ENCODE data around the gene SMPDL3B. TPM values are rescaled to one million over a fixed set of nuclear protein-coding genes. Genes with fewer than 3 reads are reported as not detected.

SMPDL3B gene
- total and polyA plus RNA-seq, 2 of the 4 experiments (the other 2 are of a cell fraction) = not detected

GRCh38 chr1:27952147-27952546, 17.3 kb downstream of the SMPDL3B start:
- no peak overlapping the region for H3K9ac ChIP-seq (ENCODE audit: low read depth, low read length)
- H4K91ac ChIP-seq (ENCODE audit: insufficient read depth, low read depth, low read length) = no peak overlapping the region
- no peak overlapping the region for H4K8ac ChIP-seq (ENCODE audit: low read depth in 2 of 2, low read length in 2 of 2)
- ChIA-PET POLR2A (ENCODE audit: unreplicated experiment) (no interaction called here), CTCF (interaction anchor here (0.5 kb wide), 1 partner anchor 8 kb away, joined by 5 read pairs; no protein-coding TSS in a partner anchor)
- no TSS peak for BruUV-seq (replicated peaks)
- no peak overlapping the region for H3K23ac ChIP-seq (ENCODE audit: low read depth, low read length)
- H3K14ac ChIP-seq (replicated peaks; ENCODE audit: low read depth, low read length) = no peak overlapping the region
- no peaks in the 10 kb centered on the region; the same call in 1 of the 2 replicates for H3K9me1 ChIP-seq (ENCODE audit: insufficient read depth, low read length)
- no peak overlapping the region for H3K4ac ChIP-seq (ENCODE audit: low read depth, low read length)
- no peak overlapping the region for H3K27ac ChIP-seq (ENCODE audit: insufficient read depth, low read length)
- no peaks in the 10 kb centered on the region for H3K36me3 ChIP-seq (ENCODE audit: control insufficient read depth, insufficient read depth, low read length)
- H2BK15ac ChIP-seq (ENCODE audit: low read depth, low read length) = no peak overlapping the region
- H2AK9ac ChIP-seq (replicated peaks; ENCODE audit: low read depth, low read length, poor library complexity) = no peak overlapping the region
- H3K27me3 ChIP-seq (ENCODE audit: control insufficient read depth, insufficient read depth, low read length) = peaks cover 32% of the 10 kb centered on the region
- H3K4me2 ChIP-seq (ENCODE audit: low read depth, low read length) = no peak overlapping the region
- no peak overlapping the region for H2AK5ac ChIP-seq (ENCODE audit: low read depth, low read length)
- no peak overlapping the region for H2BK20ac ChIP-seq (ENCODE audit: low read depth, low read length)
- no peak overlapping the region for H4K5ac ChIP-seq (ENCODE audit: low read depth, low read length)
- dilution Hi-C loops (cut with HindIII; ENCODE audit: low sequenced_read_pairs, unreplicated experiment) = no loop called here
- no peak overlapping the region for H2BK120ac ChIP-seq (ENCODE audit: low read depth, low read length)
- H3K56ac ChIP-seq (ENCODE audit: extremely low read depth, insufficient read depth, low read length) = no peak overlapping the region
- H3K9me3 ChIP-seq (ENCODE audit: control insufficient read depth, insufficient read depth, low read length) = no peaks in the 10 kb centered on the region
- H3K18ac ChIP-seq (ENCODE audit: low read depth, low read length) = no peak overlapping the region
- no peak for ATAC-seq (ENCODE audit: low read depth)
- H3K4me3 ChIP-seq (ENCODE audit: insufficient read depth, low read depth, low read length) = no peak overlapping the region
- H3K79me1 ChIP-seq (ENCODE audit: low read depth in 1 of 2, low read length in 2 of 2) = no peaks in the 10 kb centered on the region
- no peak overlapping the region for H2AFZ ChIP-seq (replicated peaks; ENCODE audit: low read length, poor library complexity)
- no peak for TF ChIP-seq FOS (IDR thresholded peaks at IDR 0.05; ENCODE audit: low read depth, low read length)
- TF ChIP-seq MAFK (IDR thresholded peaks at IDR 0.05; ENCODE audit: low read depth, low read length) = no peak
- no peak for TF ChIP-seq MAZ (IDR thresholded peaks at IDR 0.05; ENCODE audit: borderline replicate concordance, low read depth, low read length)
- TF ChIP-seq POLR2A (IDR thresholded peaks at IDR 0.05; ENCODE audit: low read depth, low read length) = no peak
- TF ChIP-seq SMC3 (IDR thresholded peaks at IDR 0.05; ENCODE audit: low read depth, low read length) = no peak
- TF ChIP-seq ELK1 (IDR thresholded peaks at IDR 0.05; ENCODE audit: borderline replicate concordance, low read depth, low read length) = no peak
- TF ChIP-seq USF2 (IDR thresholded peaks at IDR 0.05; ENCODE audit: low read depth, low read length) = no peak
- no peak for TF ChIP-seq MXI1 (IDR thresholded peaks at IDR 0.05; ENCODE audit: borderline replicate concordance, low read depth, low read length)
- no peak for TF ChIP-seq CHD1 (IDR thresholded peaks at IDR 0.05; ENCODE audit: low read depth, low read length)
- TF ChIP-seq CTCF (conservative IDR thresholded peaks at IDR 0.05; ENCODE audit: low read depth, low read length) = no peak
- TF ChIP-seq RCOR1 (IDR thresholded peaks at IDR 0.05; ENCODE audit: insufficient replicate concordance, low read length) = no peak
- no peak for TF ChIP-seq RAD21 (IDR thresholded peaks at IDR 0.05; ENCODE audit: low read length)
- TF ChIP-seq NFE2L2 (IDR thresholded peaks at IDR 0.05; ENCODE audit: low read depth, low read length) = no peak
- no peak for TF ChIP-seq BHLHE40 (IDR thresholded peaks at IDR 0.05; ENCODE audit: low read depth, low read length)
- no peak overlapping the region for H2BK5ac ChIP-seq (ENCODE audit: low read depth, low read length, poor library complexity, severe bottlenecking)
- no peak for DNase-seq
- intact Hi-C loops (cut with micrococcal nuclease) = no loop called here
- H4K20me1 ChIP-seq (ENCODE audit: insufficient read depth, low read length) = no peaks in the 10 kb centered on the region
- in situ Hi-C loops (cut with MboI; ENCODE audit: low sequenced_read_pairs) = no loop called here
- WGBS, 2 experiments (ENCODE audit: extremely low coverage in 2 of 2, insufficient read length in 1 of 2) = no CpG with 5 or more reads among the region's 3 CpGs
- no peaks in the 10 kb centered on the region for H3K4me1 ChIP-seq (ENCODE audit: control insufficient read depth, insufficient read depth, low read length)

Measured in IMR-90 (cell line).